Measurements from ENCODE around the gene DHX34.

DNA sequence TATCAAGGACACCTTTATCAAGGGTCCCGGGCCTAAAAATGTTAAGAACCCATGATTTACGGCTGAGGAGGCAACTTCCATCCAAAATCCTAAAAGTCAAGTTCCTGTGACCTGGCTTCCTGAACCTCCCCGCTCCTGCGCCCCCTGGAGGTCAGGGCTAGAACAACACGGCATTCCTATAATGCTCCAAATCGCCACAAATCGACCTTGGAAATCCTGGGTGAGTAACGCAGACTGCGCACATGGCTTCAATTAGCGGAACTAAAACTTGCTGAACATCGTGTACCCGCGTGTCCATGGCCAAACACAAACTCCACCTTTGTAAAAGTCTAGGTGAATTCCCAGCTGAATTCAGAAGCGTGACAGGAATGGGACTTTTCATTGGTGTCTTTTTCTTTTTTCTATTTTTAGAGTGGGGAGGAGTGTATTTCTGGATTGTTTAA lies 43.8 kb upstream of the DHX34 start:
- TF ChIP-seq CTCF (IDR thresholded peaks at IDR 0.05; ENCODE audit: insufficient read depth, low read depth, low read length) (peak; percentile 98), EZH2 (IDR thresholded peaks at IDR 0.05; ENCODE audit: insufficient read depth, low read length) (no peak)
